SH-SY5Y (cell line): ENCODE data around the gene OLFML1.

Source experiments
- GATA2 ChIP-seq: IDR thresholded peaks from 2 replicates; pipeline ENCODE4 v1.6.1; 2011; ENCODE audit warnings: mild to moderate bottlenecking, low read depth, low read length
- GATA3 ChIP-seq: IDR thresholded peaks from 2 replicates; pipeline ENCODE4 v1.6.1; 2011; ENCODE audit warnings: low read depth, mild to moderate bottlenecking, low read length, moderate library complexity

DNA sequence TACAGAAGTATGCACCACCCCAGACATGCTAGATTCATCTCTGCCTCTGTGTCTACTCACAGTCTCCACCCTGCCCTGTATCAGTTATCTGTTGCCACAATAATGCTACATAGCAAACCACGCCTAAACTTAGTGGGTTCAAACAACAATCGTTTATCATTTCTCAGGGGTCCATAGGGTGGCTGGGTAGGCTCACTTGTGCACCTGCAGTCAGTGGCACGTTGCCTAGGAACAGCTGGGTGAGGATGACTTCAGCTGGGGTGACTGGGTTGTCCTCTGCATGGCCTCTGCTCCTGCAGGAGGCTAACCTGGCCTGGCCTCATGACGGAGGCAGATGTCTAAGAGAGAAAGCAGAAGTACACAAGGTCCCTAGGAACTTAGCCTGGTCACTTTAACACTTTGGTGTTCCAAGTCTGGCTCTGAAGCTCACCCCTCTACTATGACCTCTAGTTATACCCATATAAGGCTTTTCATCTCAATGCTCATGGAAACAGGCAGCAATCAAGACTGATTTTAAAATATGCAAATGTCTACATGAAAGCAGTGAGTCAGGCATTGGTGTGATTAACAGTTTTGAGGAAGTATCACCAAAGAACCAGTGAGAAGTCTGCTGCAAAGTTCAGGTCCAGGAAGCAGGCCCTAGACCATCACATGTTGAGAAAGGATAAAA lies 10.7 kb downstream of the OLFML1 start:
- no peak for TF ChIP-seq GATA2
- no peak for TF ChIP-seq GATA3
